Psoas muscle (tissue), 8 donors: ENCODE data around the gene ACBD4. TPM values are rescaled to one million over a fixed set of nuclear protein-coding genes. Genes with fewer than 3 reads are reported as not detected.

Source experiments
- ATAC-seq, 4 donors: fragments of 200-7000 bp; cut with Tn5 transposase; one replicate each; pipeline ENCODE4 v1.9.1; 2020; ENCODE audit warnings: moderate library complexity in 3 of 4, mild to moderate bottlenecking in 2 of 4
- DNase-seq, 2 donors: peaks; one replicate each; pipeline ENCODE4 v3.0.0-alpha.2; 2020
- H3K27ac ChIP-seq: fragments of 200-600 bp; one replicate; pipeline ENCODE4 v1.8.0; 2022
- H3K27me3 ChIP-seq, 3 donors: fragments of 200-600 bp in 1 of 3; one replicate each; pipeline versions ENCODE4 v1.6.1 to v1.8.0; 2013 to 2022; ENCODE audit warnings: low read length in 2 of 3, mild to moderate bottlenecking in 2 of 3, moderate library complexity in 1 of 3; ENCODE audit not compliant: insufficient read depth in 3 of 3
- H3K36me3 ChIP-seq, 2 donors: fragments of 200-600 bp in 1 of 2; one replicate each; pipeline versions ENCODE4 v1.6.1 to v1.8.0; 2013 to 2022; ENCODE audit warnings: low read depth in 1 of 2, mild to moderate bottlenecking in 1 of 2, moderate library complexity in 1 of 2; ENCODE audit not compliant: insufficient read depth in 1 of 2
- H3K4me1 ChIP-seq: fragments of 200-600 bp; one replicate; pipeline ENCODE4 v1.8.0; 2022
- H3K4me3 ChIP-seq: fragments of 200-600 bp; one replicate; pipeline ENCODE4 v1.8.0; 2022; ENCODE audit warnings: mild to moderate bottlenecking
- H3K9me3 ChIP-seq: fragments of 200-600 bp; one replicate; pipeline ENCODE4 v1.8.0; 2022
- CTCF ChIP-seq: fragments of 200-600 bp; IDR thresholded peaks from one replicate; pipeline ENCODE4 v1.8.0; 2022; ENCODE audit warnings: antibody characterized with exemption
- WGBS, 3 donors: extraction: QIAGEN DNeasy Blood & Tissue Kit; methylation state at CpG; one replicate each; pipeline versions ENCODE4 v1.1.6 to v1.1.7; 2013; 5-methylcytosine and 5-hydroxymethylcytosine counted together
- intact Hi-C, 2 donors: fragments of 100-400 bp; cut with DNase I; formaldehyde crosslinking; loops; one replicate each; pipeline versions ENCODE4 v1.11.0 to v1.14.2; 2022
- polyA plus RNA-seq, 3 donors: library from polyadenylated mRNA; stranded (reverse); fragments of 200-250 nt; gene quantifications; one replicate each; pipeline ENCODE4 v1.2.3, GENCODE V29; 2013
- total RNA-seq, 4 donors: library from RNA; stranded (reverse); fragmentation: NEBNext Ultra II Directional in 2 of 4; extraction: Animal tissue kit (Norgen Biotek cat#: 25700) in 2 of 4; gene quantifications; one replicate each; pipeline versions ENCODE4 v1.2.1 to v1.2.4, GENCODE V29; 2021 to 2023
- donor health status: healthy with polysubstance abuse.
- donor health status: DM: no; HTN: no; CAD: no; lungs with moderate emphysema.
- donor health status: Bipolar disorder and iron deficiency.
- donor health status: healthy.
- donor health status: DM: yes; HTN: yes; CAD: no.
- donor health status: DM: no; HTN: no; CAD: no.
- donor health status: DM: no; HTN: no; CAD: no.
- donor health status: DM: yes; HTN: yes; CAD: no.

The ACBD4 gene
- total and polyA plus RNA-seq, 7 donors: 2.7 to 8.2 (median 4.4) TPM

GRCh38 chr17:45186801-45187354, 51.4 kb downstream of the ACBD4 start:
- ATAC-seq: no peak
- 71 to 77% (median 74%) methylated on average over 7 of the region's 7 CpGs for WGBS, 3 donors
- Histone ChIP-seq H3K27me3 (no peaks in the 10 kb centered on the region), H3K36me3 (no peaks in the 10 kb centered on the region), H3K9me3 (no peaks in the 10 kb centered on the region), H3K27ac (no peak overlapping the region), H3K4me3 (no peak overlapping the region), H3K4me1 (no peaks in the 10 kb centered on the region)
- no peak for TF ChIP-seq CTCF
- peak in 1 of 2 donors; percentile 11 for DNase-seq
- intact Hi-C loops: no loop called here

- no peaks in the 10 kb centered on the region for H3K4me1 ChIP-seq
- no peaks in the 10 kb centered on the region for H3K36me3 ChIP-seq
- no peaks in the 10 kb centered on the region for H3K9me3 ChIP-seq
- intact Hi-C loops: no loop called here
- 83 to 84% (median 84%) methylated on average over 2 of the region's 2 CpGs for WGBS, 3 donors
- no peak for DNase-seq
- H3K27ac ChIP-seq: no peak overlapping the region
- ATAC-seq: no peak
- H3K27me3 ChIP-seq: no peaks in the 10 kb centered on the region
- H3K4me3 ChIP-seq: no peak overlapping the region
- TF ChIP-seq CTCF: no peak
These were observed 53.5 kb downstream of the ACBD4 start for GRCh38 chr17:45189009-45189408.

GRCh38 chr17:45190503-45191255, 55.2 kb downstream of the ACBD4 start:
- Histone ChIP-seq H3K36me3 (no peaks in the 10 kb centered on the region), H3K4me1 (no peaks in the 10 kb centered on the region), H3K4me3 (no peak overlapping the region), H3K9me3 (no peaks in the 10 kb centered on the region), H3K27me3 (no peaks in the 10 kb centered on the region), H3K27ac (no peak overlapping the region)
- DNase-seq (no peak), ATAC-seq (no peak)
- 73 to 77% (median 76%) methylated on average over 11 of the region's 11 CpGs for WGBS, 3 donors
- TF ChIP-seq CTCF: no peak
- intact Hi-C loops: loop anchor here (2.0 to 10.0 kb wide), 3 partner anchors 18 to 276 kb away; partner anchors contain the start of gene GFAP (in 1 of the 2)

Other genes with a start within 250 kb of the ACBD4 start
- 100 to 1,000 TPM in 3 of 4 donors, 10 to 100 TPM in 1; 73.7 to 114 (median 103) TPM for gene EFTUD2, start 236.2 kb upstream of the ACBD4 start, total RNA-seq
- 100 to 1,000 TPM in 1 of 3 donors, 10 to 100 TPM in 2; 46.0 to 102 (median 78.7) TPM for gene EFTUD2, start 236.2 kb upstream of the ACBD4 start, polyA plus RNA-seq
- under 1 TPM in 1 of 4 donors, not detected in 3; 0.54 TPM for gene GFAP, start 220.2 kb upstream of the ACBD4 start, total RNA-seq
- gene GFAP, start 220.2 kb upstream of the ACBD4 start, polyA plus RNA-seq: under 1 TPM; 0.11 to 0.52 (median 0.34) TPM
- gene KIF18B, start 187.9 kb upstream of the ACBD4 start, total RNA-seq: under 1 TPM in 3 of 4 donors, not detected in 1; 0.07 to 0.17 (median 0.11) TPM
- under 1 TPM in 2 of 3 donors, not detected in 1; 0.01 to 0.03 TPM for gene KIF18B, start 187.9 kb upstream of the ACBD4 start, polyA plus RNA-seq
- gene C1QL1, start 167.4 kb upstream of the ACBD4 start, total RNA-seq: not detected
- gene C1QL1, start 167.4 kb upstream of the ACBD4 start, polyA plus RNA-seq: under 1 TPM in 1 of 3 donors, not detected in 2; 0.05 TPM
- gene DCAKD, start 84.1 kb upstream of the ACBD4 start, total RNA-seq: 10 to 100 TPM in 3 of 4 donors, 1 to 10 TPM in 1; 6.9 to 13.5 (median 11.0) TPM
- 10 to 100 TPM in 1 of 3 donors, 1 to 10 TPM in 2; 6.4 to 14.2 (median 8.4) TPM for gene DCAKD, start 84.1 kb upstream of the ACBD4 start, polyA plus RNA-seq
- gene NMT1, start 74.4 kb upstream of the ACBD4 start, total RNA-seq: 100 to 1,000 TPM in 2 of 4 donors, 10 to 100 TPM in 2; 73.3 to 164 (median 93.1) TPM
- 10 to 100 TPM; 58.0 to 79.7 (median 68.3) TPM for gene NMT1, start 74.4 kb upstream of the ACBD4 start, polyA plus RNA-seq
- gene PLCD3, start 3.2 kb upstream of the ACBD4 start, total RNA-seq: 100 to 1,000 TPM in 2 of 4 donors, 10 to 100 TPM in 2; 69.8 to 217 (median 122) TPM
- gene PLCD3, start 3.2 kb upstream of the ACBD4 start, polyA plus RNA-seq: 100 to 1,000 TPM in 2 of 3 donors, 10 to 100 TPM in 1; 57.0 to 171 (median 170) TPM
- gene HEXIM1, start 12.8 kb downstream of the ACBD4 start, total RNA-seq: 10 to 100 TPM; 21.3 to 52.2 (median 31.5) TPM
- 100 to 1,000 TPM in 1 of 3 donors, 10 to 100 TPM in 1, 1 to 10 TPM in 1; 9.5 to 127 (median 22.0) TPM for gene HEXIM1, start 12.8 kb downstream of the ACBD4 start, polyA plus RNA-seq
- gene HEXIM2, start 26.2 kb downstream of the ACBD4 start, total RNA-seq: 10 to 100 TPM; 13.7 to 47.1 (median 33.4) TPM
- 10 to 100 TPM in 2 of 3 donors, 1 to 10 TPM in 1; 8.2 to 69.5 (median 62.7) TPM for gene HEXIM2, start 26.2 kb downstream of the ACBD4 start, polyA plus RNA-seq
- 1 to 10 TPM; 5.4 to 6.5 (median 6.0) TPM for gene FMNL1, start 86.2 kb downstream of the ACBD4 start, total RNA-seq
- gene FMNL1, start 86.2 kb downstream of the ACBD4 start, polyA plus RNA-seq: 1 to 10 TPM; 1.8 to 2.4 (median 2.3) TPM
- under 1 TPM in 1 of 4 donors, not detected in 3; 0.11 TPM for gene SPATA32, start 126.4 kb downstream of the ACBD4 start, total RNA-seq
- not detected for gene SPATA32, start 126.4 kb downstream of the ACBD4 start, polyA plus RNA-seq
- gene MAP3K14, start 181.3 kb downstream of the ACBD4 start, total RNA-seq: 10 to 100 TPM; 21.8 to 53.5 (median 30.1) TPM
- gene MAP3K14, start 181.3 kb downstream of the ACBD4 start, polyA plus RNA-seq: 10 to 100 TPM; 12.4 to 28.1 (median 24.6) TPM